RCC 7860 (cell line): ENCODE data around the gene TRIM52.
"Not testable (repeated sequence)": the region's sequence is repeated elsewhere in the genome, so short reads cannot be mapped to it uniquely, and the experiment has no call there.

Source experiments
- DNase-seq: peaks from one replicate; pipeline ENCODE4 v3.0.0-alpha.2; 2015; ENCODE audit warnings: low spot score
- FAIRE-seq: peaks from 2 replicates; lab custom pipeline; 2012; peaks lifted over from hg19 to GRCh38; lab: Jason Lieb, UNC

TRIM52 gene

GRCh38 chr5:181260720-181261319 lies at the start of gene TRIM52:
Gene TRIM52 (minus strand): TSS chr5:181261143. CDS start chr5:181260813, 330 bp downstream.
- no peak for FAIRE-seq

GRCh38 chr5:181287331-181287730 lies 26.4 kb upstream of the TRIM52 start:
- FAIRE-seq, result not testable (repeated sequence)

More at GRCh38 chr5:181260720-181261319, at the start of gene TRIM52:
- peak; percentile 82 for DNase-seq

GRCh38 chr5:181285962-181286705 lies 25.2 kb upstream of the TRIM52 start:
- not testable (repeated sequence) for FAIRE-seq

More at GRCh38 chr5:181287331-181287730, 26.4 kb upstream of the TRIM52 start:
- DNase-seq, result not testable (repeated sequence)

GRCh38 chr5:181283841-181284755 lies 23.2 kb upstream of the TRIM52 start:
- not testable (repeated sequence) for FAIRE-seq, DNase-seq

More at GRCh38 chr5:181285962-181286705, 25.2 kb upstream of the TRIM52 start:
- DNase-seq, result not testable (repeated sequence)

DNA sequence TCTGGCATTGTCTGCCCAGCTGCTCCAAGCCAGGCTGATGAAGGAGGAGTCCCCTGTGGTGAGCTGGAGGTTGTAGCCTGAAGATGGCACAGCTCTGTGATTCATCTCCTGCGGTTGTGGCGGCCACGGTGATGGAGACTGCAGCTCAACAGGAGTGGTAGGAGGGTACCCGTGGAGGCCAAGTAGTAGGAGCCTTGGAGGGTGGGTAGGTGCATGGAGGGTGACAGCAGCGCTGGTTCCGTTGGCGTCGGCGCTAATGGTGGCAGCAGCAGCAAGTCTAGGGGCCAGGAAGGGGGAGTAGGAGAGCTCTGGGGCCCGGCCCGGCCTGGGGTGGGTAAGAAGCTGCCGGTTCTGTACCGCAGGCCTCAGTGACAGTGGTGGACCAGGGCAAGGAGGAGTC lies 22.4 kb upstream of the TRIM52 start:
- no peak for FAIRE-seq
- peak; percentile 24 for DNase-seq

DNA sequence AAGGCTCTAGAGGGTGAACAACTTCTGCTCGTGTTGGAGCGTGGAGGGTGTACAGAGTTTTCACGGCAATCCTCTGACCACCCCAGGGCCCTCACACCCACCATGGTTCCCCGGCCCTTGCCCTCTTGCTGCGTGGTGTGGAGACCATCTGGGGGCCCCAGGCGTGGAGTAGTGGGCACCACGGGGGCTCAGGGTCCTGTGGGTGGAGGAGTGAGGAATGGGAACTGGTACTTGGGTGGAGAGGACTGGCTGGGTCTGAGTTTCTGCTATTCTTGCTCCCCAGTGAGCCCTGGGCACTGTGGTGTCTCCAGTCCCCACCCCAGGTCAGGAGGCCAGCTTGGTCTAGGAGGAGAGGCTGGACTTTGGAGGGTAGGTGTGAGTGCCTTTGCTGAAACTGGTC lies 21.9 kb upstream of the TRIM52 start:
- DNase-seq (no peak), FAIRE-seq (no peak)

- not testable (repeated sequence) for FAIRE-seq, DNase-seq
Measured at GRCh38 chr5:181282415-181282814, 21.5 kb upstream of the TRIM52 start.

GRCh38 chr5:181281984-181282316 lies 21.0 kb upstream of the TRIM52 start:
- no peak for DNase-seq

GRCh38 chr5:181281077-181281983 lies 20.4 kb upstream of the TRIM52 start:
- DNase-seq, result no peak
- FAIRE-seq, result no peak

More at GRCh38 chr5:181281984-181282316, 21.0 kb upstream of the TRIM52 start:
- FAIRE-seq, result no peak

DNA sequence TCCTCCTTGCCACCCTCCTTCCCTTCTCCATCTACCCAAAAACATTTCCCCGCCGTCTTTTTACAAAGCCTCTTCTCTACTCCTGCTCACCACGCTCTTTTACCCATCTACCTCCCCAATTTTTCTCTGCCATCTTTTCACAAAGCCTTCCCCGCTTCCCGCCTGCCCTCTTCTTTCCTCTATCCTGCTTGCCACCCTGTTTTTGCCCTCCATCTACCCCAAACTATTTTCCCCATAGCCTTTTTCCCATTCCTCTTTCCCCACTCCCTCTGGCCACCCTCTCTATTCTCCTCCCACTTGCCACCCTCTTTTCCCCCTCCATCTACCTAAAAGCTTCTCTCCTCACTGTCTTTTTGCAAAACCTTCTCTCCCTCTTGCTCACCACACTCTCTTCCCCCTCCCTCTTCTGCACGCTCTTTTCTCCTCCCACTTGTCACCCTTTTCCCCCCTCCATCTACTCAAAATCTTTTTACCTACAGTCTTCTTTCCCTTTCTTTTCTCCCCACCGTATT lies 19.4 kb upstream of the TRIM52 start:
- DNase-seq (no peak), FAIRE-seq (no peak)

DNA sequence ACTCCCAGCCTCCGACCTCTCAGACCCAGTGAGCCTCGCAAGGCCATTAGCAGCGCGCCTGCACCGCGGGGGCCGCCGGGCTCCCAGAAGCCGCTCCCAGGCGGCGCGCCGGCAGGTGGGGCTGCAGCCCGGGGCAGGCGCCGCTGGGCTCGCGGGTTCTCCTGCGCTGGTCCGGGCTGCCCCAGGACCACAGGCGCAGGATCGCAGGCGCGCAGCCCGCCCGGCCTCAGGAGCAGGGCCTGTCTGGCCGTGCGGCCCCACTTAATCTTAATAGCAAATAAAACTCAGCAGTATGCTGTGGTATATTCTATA lies 12.4 kb upstream of the TRIM52 start:
- DNase-seq, result not testable (repeated sequence)

GRCh38 chr5:181271081-181271480 lies 10.1 kb upstream of the TRIM52 start:
- no peak for DNase-seq
- no peak for FAIRE-seq

More for the DNA sequence above, 12.4 kb upstream of the TRIM52 start:
- not testable (repeated sequence) for FAIRE-seq

- not testable (repeated sequence) for DNase-seq, FAIRE-seq
Measured at GRCh38 chr5:181267907-181268306, 7.0 kb upstream of the TRIM52 start.

- not testable (repeated sequence) for DNase-seq, FAIRE-seq
Measured at GRCh38 chr5:181267291-181267904, 6.5 kb upstream of the TRIM52 start.

GRCh38 chr5:181265092-181265671 lies 4.2 kb upstream of the TRIM52 start:
- DNase-seq (no peak), FAIRE-seq (no peak)

DNA sequence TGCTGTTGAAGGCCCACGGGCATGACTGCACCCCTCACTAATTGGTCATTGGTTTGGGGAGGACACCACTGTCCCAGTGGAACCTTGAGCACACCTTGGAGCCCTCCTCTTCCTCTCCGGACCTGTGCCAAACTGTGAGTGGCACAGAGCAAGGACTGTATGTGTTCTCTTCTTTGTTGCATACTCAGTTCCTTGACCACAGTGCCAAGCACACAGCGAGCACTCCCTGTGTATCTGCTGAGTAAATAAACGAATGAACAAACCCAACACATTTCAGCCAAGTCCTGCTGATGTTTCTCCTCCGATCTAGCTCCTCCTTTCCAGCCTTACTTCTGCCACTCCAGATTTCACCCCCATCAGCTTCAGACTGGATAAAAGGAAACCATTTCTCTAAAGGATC lies 2.7 kb upstream of the TRIM52 start:
- no peak for DNase-seq
- FAIRE-seq, result no peak

DNA sequence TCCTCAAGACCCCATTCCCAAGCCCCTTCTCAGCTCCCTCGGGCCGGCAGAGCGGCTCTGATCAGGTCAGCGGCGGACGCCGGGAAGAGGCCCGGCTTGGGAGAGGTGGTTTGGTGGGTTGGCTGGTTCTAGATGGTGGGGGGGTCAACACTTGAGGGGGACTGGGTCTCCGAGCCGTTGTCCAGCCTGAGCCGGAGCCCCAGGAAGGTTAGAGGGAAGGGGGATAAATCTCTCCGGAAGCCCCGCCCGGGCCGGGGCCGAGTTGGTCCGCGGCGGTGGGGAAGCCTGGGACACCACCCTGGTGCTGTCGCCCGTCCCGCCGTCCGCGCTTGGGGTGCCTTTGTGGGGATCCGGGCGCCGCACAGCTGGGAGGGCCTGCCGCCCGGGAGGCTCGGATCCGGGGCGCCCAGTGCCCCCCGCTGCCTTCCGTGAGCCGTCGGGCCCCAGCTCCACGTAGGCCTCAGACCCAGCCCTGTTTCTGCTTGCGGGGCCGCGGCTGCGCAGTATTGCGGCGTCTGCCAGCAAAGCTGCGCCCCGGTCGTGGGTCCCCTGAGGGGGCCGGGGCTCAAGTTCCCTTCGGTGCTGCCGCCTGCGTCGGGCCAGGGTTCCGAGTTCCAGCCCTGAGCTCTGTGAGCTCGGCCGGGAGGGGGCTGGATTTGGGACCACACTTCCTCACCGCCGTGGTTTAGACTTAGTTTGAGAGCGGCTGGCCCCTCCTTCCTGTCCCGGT lies 542 bp upstream of the TRIM52 start:
- FAIRE-seq, result no peak
- peak; percentile 57 for DNase-seq

GRCh38 chr5:181259974-181260719 lies 796 bp downstream of the TRIM52 start:
- FAIRE-seq (no peak), DNase-seq (no peak)
